ENCODE results near the gene HIPK3.
"Not testable (repeated sequence)": the region's sequence is repeated elsewhere in the genome, so short reads cannot be mapped to it uniquely, and the experiment has no call there.

HIPK3 gene

GRCh38 chr11:33257897-33258630 is 883 bp downstream of the HIPK3 start:
- ChIA-PET POLR2A (interaction anchor here (0.7 kb wide), 1 partner anchor 1994 kb away, joined by 7 read pairs; no protein-coding TSS in a partner anchor), CTCF (interaction anchor here (1.6 to 2.3 kb wide), 3 partner anchors 10 to 60 kb away, joined by 4 to 5 read pairs (median 4); no protein-coding TSS in a partner anchor)
- peak; percentile 69 for DNase-seq (ENCODE audit: extremely low spot score)
- TF ChIP-seq CTCF (IDR thresholded peaks at IDR 0.05; ENCODE audit: control extremely low read depth, extremely low read depth, low read depth, missing control alignments) = peak; percentile 26

- POLR2A ChIA-PET = interaction anchor here (0.7 to 1.1 kb wide), 2 partner anchors 10 to 1995 kb away, joined by 3 to 7 read pairs; no protein-coding TSS in a partner anchor
- no peak for DNase-seq (ENCODE audit: extremely low spot score)
- no peak for TF ChIP-seq CTCF (IDR thresholded peaks at IDR 0.05; ENCODE audit: control extremely low read depth, extremely low read depth, low read depth, missing control alignments)
- CTCF ChIA-PET = interaction anchor here (1.6 to 2.3 kb wide), 3 partner anchors 9 to 59 kb away, joined by 4 to 5 read pairs (median 4); no protein-coding TSS in a partner anchor
These were observed 1.5 kb downstream of the HIPK3 start for GRCh38 chr11:33258631-33259205.

- TF ChIP-seq CTCF (IDR thresholded peaks at IDR 0.05; ENCODE audit: control extremely low read depth, extremely low read depth, low read depth, missing control alignments) = no peak
- DNase-seq (ENCODE audit: extremely low spot score) = no peak
- ChIA-PET POLR2A (interaction anchor here (1.1 kb wide), 1 partner anchor 9 kb away, joined by 3 read pairs; no protein-coding TSS in a partner anchor), CTCF (interaction anchor here (1.0 to 2.3 kb wide), 4 partner anchors 10 to 59 kb away, joined by 3 to 5 read pairs (median 4); no protein-coding TSS in a partner anchor)
These were observed 2.7 kb downstream of the HIPK3 start for GRCh38 chr11:33259869-33260268.

GRCh38 chr11:33261350-33261749 is 4.2 kb downstream of the HIPK3 start:
- DNase-seq (ENCODE audit: extremely low spot score) = not testable (repeated sequence)
- ChIA-PET CTCF (interaction anchor here (0.9 kb wide), 1 partner anchor 13 kb away, joined by 3 read pairs; no protein-coding TSS in a partner anchor), POLR2A (interaction anchor here (0.6 kb wide), 1 partner anchor 226 kb away, joined by 7 read pairs; no protein-coding TSS in a partner anchor)

- no peak for TF ChIP-seq CTCF (IDR thresholded peaks at IDR 0.05; ENCODE audit: control extremely low read depth, extremely low read depth, low read depth, missing control alignments)
- no peak for DNase-seq (ENCODE audit: extremely low spot score)
- ChIA-PET CTCF (interaction anchor here (0.9 to 1.4 kb wide), 2 partner anchors 9 to 12 kb away, joined by 3 to 4 read pairs; no protein-coding TSS in a partner anchor), POLR2A (no interaction called here)
These were observed 4.9 kb downstream of the HIPK3 start for GRCh38 chr11:33262011-33262645.

- TF ChIP-seq CTCF (IDR thresholded peaks at IDR 0.05; ENCODE audit: control extremely low read depth, extremely low read depth, low read depth, missing control alignments) = no peak
- CTCF ChIA-PET = interaction anchor here (0.9 to 1.6 kb wide), 4 partner anchors 11 to 89 kb away, joined by 3 to 5 read pairs (median 4); no protein-coding TSS in a partner anchor
- DNase-seq (ENCODE audit: extremely low spot score) = no peak
- POLR2A ChIA-PET = interaction anchor here (0.5 to 1.3 kb wide), 3 partner anchors 9 to 96 kb away, joined by 3 to 4 read pairs (median 3); no protein-coding TSS in a partner anchor
These were observed 6.4 kb downstream of the HIPK3 start for GRCh38 chr11:33263549-33263948.
